HCT116 (cell line): ENCODE measurements around the gene ATXN1. TPM values are rescaled to one million over a fixed set of nuclear protein-coding genes. Genes with fewer than 3 reads are reported as not detected.

Source experiments
- ATAC-seq: fragments of 200-7000 bp; cut with Tn5 transposase; 2 replicates; pipeline ENCODE4 v1.9.1; 2020; ENCODE audit warnings: mild to moderate bottlenecking, moderate library complexity
- BruUV-seq: library from RNA; stranded (reverse); fragments of 400-500 nt; replicated peaks from 2 replicates; lab custom pipeline; 2021; lab: Mats Ljungman, UMichigan
- CTCF ChIA-PET: fragments of 300-600 bp; sonication (Branson Sonifier 250); formaldehyde crosslinking; loops from one replicate; lab custom pipeline; 2021; ENCODE audit warnings: antibody characterized with exemption; lab: Charles Lee
- POLR2A ChIA-PET: fragments of 300-600, 350-600 bp; sonication (Branson Sonifier 250); formaldehyde crosslinking; loops from one replicate; lab custom pipeline; 2021; ENCODE audit warnings: antibody characterized with exemption; lab: Charles Lee
- RAD21 ChIA-PET, 2 experiments: fragments of 300-600 bp; sonication (Branson Sonifier 250); formaldehyde crosslinking; loops; one replicate each; lab custom pipeline; 2023; ENCODE audit warnings: low total read pairs in 2 of 2; ENCODE audit not compliant: uncharacterized antibody in 2 of 2, unreplicated experiment in 2 of 2, low non-redundant PET in 1 of 2; lab: Charles Lee
- DNase-seq: peaks from one replicate; pipeline ENCODE4 v3.0.0-alpha.2; 2010; ENCODE audit warnings: low read depth, low spot score
- H2AFZ ChIP-seq: fragments of 200-600 bp; shearing (Covaris generic), sonication (generic); 2 replicates; pipeline ENCODE4 v1.6.1; 2017; ENCODE audit warnings: low read depth, mixed run types, mixed read lengths, antibody characterized with exemption, low read length; ENCODE audit not compliant: poor library complexity, severe bottlenecking
- H3K27ac ChIP-seq: 2 replicates; pipeline ENCODE4 v1.5.1; 2012; ENCODE audit warnings: low read depth, low read length
- H3K27me3 ChIP-seq: fragments of 200-600 bp; sonication (generic); 2 replicates; pipeline ENCODE4 v1.6.1; 2016; ENCODE audit warnings: mixed run types, low read length, mixed read lengths; ENCODE audit not compliant: insufficient read depth
- H3K36me3 ChIP-seq, 2 experiments: fragments of 200-500 bp in 1 of 2; fragments of 200-600 bp in 1 of 2; sonication (Bioruptor generic) in 1 of 2; sonication (generic) in 1 of 2; 2 replicates each; pipeline versions ENCODE4 v1.5.1 to v1.6.1; 2014 to 2016; ENCODE audit warnings: low read length in 2 of 2, inconsistent platforms in 1 of 2, mixed read lengths in 1 of 2, mixed run types in 1 of 2; ENCODE audit not compliant: insufficient read depth in 2 of 2, control insufficient read depth in 1 of 2
- H3K4me1 ChIP-seq, 2 experiments: fragments of 200-600 bp in 1 of 2; sonication (generic) in 1 of 2; 2 replicates each; pipeline versions ENCODE4 v1.5.1 to v1.6.1; 2012 to 2017; ENCODE audit warnings: low read length in 2 of 2, inconsistent platforms in 1 of 2, mild to moderate bottlenecking in 1 of 2, mixed read lengths in 1 of 2, mixed run types in 1 of 2, moderate library complexity in 1 of 2; ENCODE audit not compliant: insufficient read depth in 2 of 2, control insufficient read depth in 1 of 2
- H3K4me2 ChIP-seq: fragments of 200-600 bp; sonication (generic); 2 replicates; pipeline ENCODE4 v1.6.1; 2017; ENCODE audit warnings: mixed run types, low read length, mixed read lengths
- H3K4me3 ChIP-seq, 2 experiments: fragments of 200-600 bp in 1 of 2; sonication (generic) in 1 of 2; replicated peaks in 1 of 2; 2 replicates each; pipeline ENCODE4 v1.5.1; 2011 to 2016; ENCODE audit warnings: low read length in 2 of 2, control low read depth in 1 of 2, low read depth in 1 of 2, mild to moderate bottlenecking in 1 of 2, mixed read lengths in 1 of 2, mixed run types in 1 of 2
- H3K79me2 ChIP-seq: fragments of 200-600 bp; sonication (generic); 2 replicates; pipeline ENCODE4 v1.6.1; 2017; ENCODE audit warnings: mild to moderate bottlenecking, mixed run types, low read length, moderate library complexity, mixed read lengths; ENCODE audit not compliant: insufficient read depth
- H3K9ac ChIP-seq: fragments of 200-600 bp; sonication (generic); 2 replicates; pipeline ENCODE4 v1.6.1; 2016; ENCODE audit warnings: low read length, mixed read lengths
- H3K9me2 ChIP-seq: fragments of 200-600 bp; sonication (generic), shearing (Covaris generic); 2 replicates; pipeline ENCODE4 v1.6.1; 2017; ENCODE audit warnings: mixed run types, mild to moderate bottlenecking, moderate library complexity; ENCODE audit not compliant: insufficient read depth
- H3K9me3 ChIP-seq, 2 experiments: fragments of 200-500 bp in 1 of 2; fragments of 200-600 bp in 1 of 2; sonication (Bioruptor generic) in 1 of 2; sonication (generic) in 1 of 2; 2 replicates each; pipeline ENCODE4 v1.6.1; 2014 to 2017; ENCODE audit warnings: low read length in 2 of 2, mixed read lengths in 2 of 2, inconsistent platforms in 1 of 2, low read depth in 1 of 2, mild to moderate bottlenecking in 1 of 2, mixed run types in 1 of 2, moderate library complexity in 1 of 2; ENCODE audit not compliant: control insufficient read depth in 1 of 2, insufficient read depth in 1 of 2
- H4K20me1 ChIP-seq: fragments of 200-600 bp; sonication (generic), shearing (Covaris generic); 2 replicates; pipeline ENCODE4 v1.6.1; 2017; ENCODE audit warnings: mixed run types, mild to moderate bottlenecking, moderate library complexity; ENCODE audit not compliant: insufficient read depth
- CEBPB ChIP-seq: IDR thresholded peaks from 2 replicates; pipeline ENCODE4 v1.6.1; 2012; ENCODE audit warnings: low read depth
- EGR1 ChIP-seq: IDR thresholded peaks from 2 replicates; pipeline ENCODE4 v1.6.1; 2012; ENCODE audit warnings: low read depth
- EZH2 ChIP-seq: fragments of 200-600 bp; sonication (generic); IDR thresholded peaks from 2 replicates; pipeline ENCODE4 v1.6.1; 2017; ENCODE audit warnings: antibody characterized with exemption, mixed run types
- EZH2phosphoT487 ChIP-seq: fragments of 200-600 bp; IDR thresholded peaks from 2 replicates; pipeline ENCODE4 v1.6.1; 2018; ENCODE audit warnings: antibody characterized with exemption, borderline replicate concordance
- FOSL1 ChIP-seq: IDR thresholded peaks from 2 replicates; pipeline ENCODE4 v1.6.1; 2012; ENCODE audit warnings: low read depth
- JUND ChIP-seq: IDR thresholded peaks from 2 replicates; pipeline ENCODE4 v1.6.1; 2012
- POLR2AphosphoS5 ChIP-seq: IDR thresholded peaks from 2 replicates; pipeline ENCODE4 v1.6.1; 2011; ENCODE audit warnings: mild to moderate bottlenecking, low read depth, low read length, moderate library complexity
- RAD21 ChIP-seq: IDR thresholded peaks from 2 replicates; pipeline ENCODE4 v1.6.1; 2012; ENCODE audit warnings: low read depth, mild to moderate bottlenecking
- SIN3A ChIP-seq: IDR thresholded peaks from 2 replicates; pipeline ENCODE4 v1.6.1; 2012; ENCODE audit warnings: low read depth
- SP1 ChIP-seq: IDR thresholded peaks from 2 replicates; pipeline ENCODE4 v1.6.1; 2012; ENCODE audit warnings: low read depth
- ZFX ChIP-seq: fragments of 450-650 bp; IDR thresholded peaks from 2 replicates; pipeline ENCODE4 v1.6.1; 2017
- ZNF274 ChIP-seq: fragments of 200-500 bp; sonication (Bioruptor generic); IDR thresholded peaks from 2 replicates; pipeline ENCODE4 v1.6.1; 2014; ENCODE audit warnings: mild to moderate bottlenecking, low read depth, low read length, inconsistent platforms
- intact Hi-C: fragments of 100-400 bp; cut with micrococcal nuclease; formaldehyde crosslinking; loops from 2 replicates; pipeline ENCODE4 v1.10.0; 2022
- total RNA-seq: library from RNA; stranded (reverse); gene quantifications from one replicate; pipeline ENCODE4 v1.2.1, GENCODE V29; 2021; ENCODE audit not compliant: unreplicated experiment
- TF ChIP-seq, protein P1 (sequence below): IDR thresholded peaks from 2 replicates; pipeline ENCODE4 v1.6.1; 2011; ENCODE audit warnings: mild to moderate bottlenecking, low read length, moderate library complexity; ENCODE audit not compliant: insufficient replicate concordance; ENCODE audit errors: extremely low read depth
- TF ChIP-seq, protein P2 (sequence below): IDR thresholded peaks from 2 replicates; pipeline ENCODE4 v1.6.1; 2012
- TF ChIP-seq, protein P3 (sequence below), 3 experiments: fragments of 200-600 bp in 1 of 3; sonication (generic) in 1 of 3; IDR thresholded peaks in 2 of 3; conservative IDR thresholded peaks in 1 of 3; 2 replicates each; pipeline ENCODE4 v1.5.1; 2012 to 2017; ENCODE audit warnings: low read depth in 2 of 3, low read length in 2 of 3, antibody characterized with exemption in 1 of 3, borderline replicate concordance in 1 of 3, control low read depth in 1 of 3, mild to moderate bottlenecking in 1 of 3, mixed read lengths in 1 of 3, mixed run types in 1 of 3, moderate library complexity in 1 of 3; ENCODE audit not compliant: insufficient read depth in 1 of 3

The ATXN1 gene
- total RNA-seq, 1 experiment from 2014 or later = 21.0 TPM

DNA sequence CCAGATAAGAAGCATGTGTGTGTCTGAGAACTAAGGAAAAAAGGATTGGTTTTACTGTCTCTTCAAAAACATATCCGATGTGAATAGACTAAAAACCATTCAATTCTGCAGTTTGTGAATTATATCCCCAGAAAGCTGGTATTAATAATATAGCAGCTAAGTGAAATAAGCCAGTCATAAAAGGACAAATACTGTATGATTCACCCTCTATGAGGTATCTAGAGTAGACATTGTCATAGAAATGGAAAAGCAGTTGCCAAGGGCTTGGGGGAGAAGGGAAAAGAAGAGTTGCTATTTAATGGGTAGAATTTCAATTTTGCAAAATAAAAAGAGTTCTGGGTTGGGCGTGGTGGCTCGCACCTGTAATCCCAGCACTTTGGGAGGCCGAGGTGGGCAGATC lies 137.5 kb downstream of the ATXN1 start (continued):
- TF ChIP-seq FOSL1 = no peak

DNA sequence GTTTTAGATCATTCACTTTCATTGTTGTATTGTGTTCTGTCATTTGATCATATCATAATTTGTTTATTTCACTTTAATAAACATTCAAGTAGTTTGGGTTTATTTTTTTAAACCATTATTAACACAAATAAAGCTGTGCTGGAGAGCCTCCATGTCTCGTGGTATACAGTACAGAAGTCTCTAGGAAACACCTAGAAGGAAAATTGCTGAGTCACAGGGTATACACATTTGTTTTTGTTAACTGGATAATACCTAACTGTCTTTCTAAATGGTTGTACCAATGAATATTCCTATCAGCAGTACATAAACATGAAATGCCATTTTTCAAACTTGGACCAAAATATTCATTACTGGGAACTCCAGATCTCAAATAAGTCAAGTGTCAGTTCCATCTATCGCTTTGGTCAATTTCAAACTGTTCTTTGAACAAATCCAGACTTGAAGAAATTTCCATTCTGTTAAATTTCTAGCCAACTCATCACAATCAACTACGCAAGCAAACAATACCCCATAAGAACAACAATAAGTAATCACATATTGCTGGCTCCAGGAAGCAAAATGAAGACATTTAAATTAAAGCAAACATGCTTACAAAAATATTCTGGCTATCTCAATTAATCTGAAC lies 138.1 kb downstream of the ATXN1 start:
- Histone ChIP-seq H3K27ac (no peak overlapping the region), H3K4me1 (no peaks in the 10 kb centered on the region), H4K20me1 (no peaks in the 10 kb centered on the region), H3K36me3 (no peaks in the 10 kb centered on the region), H3K9me3 (no peaks in the 10 kb centered on the region), H3K27me3 (no peaks in the 10 kb centered on the region), H3K79me2 (no peaks in the 10 kb centered on the region), H3K9ac (no peak overlapping the region), H3K4me3 (no peak overlapping the region), H3K9me2 (no peaks in the 10 kb centered on the region), H2AFZ (no peak overlapping the region), H3K4me2 (no peak overlapping the region)
- ChIA-PET POLR2A (no interaction called here), RAD21 (no interaction called here), CTCF (no interaction called here)
- TF ChIP-seq RAD21 (no peak), POLR2AphosphoS5 (no peak), ZNF274 (no peak), EGR1 (no peak), ZFX (no peak), FOSL1 (no peak), SP1 (no peak), EZH2phosphoT487 (no peak), SIN3A (no peak), EZH2 (no peak), JUND (no peak), CEBPB (no peak)
- TF ChIP-seq, protein P1, sequence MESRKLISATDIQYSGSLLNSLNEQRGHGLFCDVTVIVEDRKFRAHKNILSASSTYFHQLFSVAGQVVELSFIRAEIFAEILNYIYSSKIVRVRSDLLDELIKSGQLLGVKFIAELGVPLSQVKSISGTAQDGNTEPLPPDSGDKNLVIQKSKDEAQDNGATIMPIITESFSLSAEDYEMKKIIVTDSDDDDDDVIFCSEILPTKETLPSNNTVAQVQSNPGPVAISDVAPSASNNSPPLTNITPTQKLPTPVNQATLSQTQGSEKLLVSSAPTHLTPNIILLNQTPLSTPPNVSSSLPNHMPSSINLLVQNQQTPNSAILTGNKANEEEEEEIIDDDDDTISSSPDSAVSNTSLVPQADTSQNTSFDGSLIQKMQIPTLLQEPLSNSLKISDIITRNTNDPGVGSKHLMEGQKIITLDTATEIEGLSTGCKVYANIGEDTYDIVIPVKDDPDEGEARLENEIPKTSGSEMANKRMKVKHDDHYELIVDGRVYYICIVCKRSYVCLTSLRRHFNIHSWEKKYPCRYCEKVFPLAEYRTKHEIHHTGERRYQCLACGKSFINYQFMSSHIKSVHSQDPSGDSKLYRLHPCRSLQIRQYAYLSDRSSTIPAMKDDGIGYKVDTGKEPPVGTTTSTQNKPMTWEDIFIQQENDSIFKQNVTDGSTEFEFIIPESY = no peak
- TF ChIP-seq, protein P2, sequence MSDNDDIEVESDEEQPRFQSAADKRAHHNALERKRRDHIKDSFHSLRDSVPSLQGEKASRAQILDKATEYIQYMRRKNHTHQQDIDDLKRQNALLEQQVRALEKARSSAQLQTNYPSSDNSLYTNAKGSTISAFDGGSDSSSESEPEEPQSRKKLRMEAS = no peak
- TF ChIP-seq, protein P3, sequence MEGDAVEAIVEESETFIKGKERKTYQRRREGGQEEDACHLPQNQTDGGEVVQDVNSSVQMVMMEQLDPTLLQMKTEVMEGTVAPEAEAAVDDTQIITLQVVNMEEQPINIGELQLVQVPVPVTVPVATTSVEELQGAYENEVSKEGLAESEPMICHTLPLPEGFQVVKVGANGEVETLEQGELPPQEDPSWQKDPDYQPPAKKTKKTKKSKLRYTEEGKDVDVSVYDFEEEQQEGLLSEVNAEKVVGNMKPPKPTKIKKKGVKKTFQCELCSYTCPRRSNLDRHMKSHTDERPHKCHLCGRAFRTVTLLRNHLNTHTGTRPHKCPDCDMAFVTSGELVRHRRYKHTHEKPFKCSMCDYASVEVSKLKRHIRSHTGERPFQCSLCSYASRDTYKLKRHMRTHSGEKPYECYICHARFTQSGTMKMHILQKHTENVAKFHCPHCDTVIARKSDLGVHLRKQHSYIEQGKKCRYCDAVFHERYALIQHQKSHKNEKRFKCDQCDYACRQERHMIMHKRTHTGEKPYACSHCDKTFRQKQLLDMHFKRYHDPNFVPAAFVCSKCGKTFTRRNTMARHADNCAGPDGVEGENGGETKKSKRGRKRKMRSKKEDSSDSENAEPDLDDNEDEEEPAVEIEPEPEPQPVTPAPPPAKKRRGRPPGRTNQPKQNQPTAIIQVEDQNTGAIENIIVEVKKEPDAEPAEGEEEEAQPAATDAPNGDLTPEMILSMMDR (IDR thresholded peaks at IDR 0.05 in 2 of 3, conservative IDR thresholded peaks at IDR 0.05 in 1 of 3; ENCODE audit: borderline replicate concordance in 1 of 3, insufficient read depth in 1 of 3, low read depth in 2 of 3, low read length in 2 of 3) = no peak
- DNase-seq (no peak), ATAC-seq (no peak)
- no TSS peak for BruUV-seq
- intact Hi-C loops = no loop called here
